Nephron (organoid): ENCODE data around the gene AGAP1.

ENCODE experiments used
- H3K27ac Mint-ChIP-seq, 3 experiments: 2 replicates each; pipeline ENCODE4 v1.8.0; 2020; ENCODE audit warnings: mixed read lengths in 3 of 3, mild to moderate bottlenecking in 2 of 3, moderate library complexity in 1 of 3
- H3K27me3 Mint-ChIP-seq: 2 replicates; pipeline ENCODE4 v1.8.0; 2021; ENCODE audit warnings: low read depth, mild to moderate bottlenecking, moderate library complexity, mixed read lengths
- H3K36me3 Mint-ChIP-seq: 2 replicates; pipeline ENCODE4 v1.8.0; 2020; ENCODE audit warnings: low read depth, mixed read lengths
- H3K4me1 Mint-ChIP-seq: 2 replicates; pipeline ENCODE4 v1.8.0; 2020; ENCODE audit warnings: mixed read lengths
- H3K4me3 Mint-ChIP-seq, 3 experiments: 2 replicates each; pipeline ENCODE4 v1.8.0; 2020; ENCODE audit warnings: mild to moderate bottlenecking in 3 of 3, mixed read lengths in 3 of 3, moderate library complexity in 2 of 3
- H3K9me3 Mint-ChIP-seq: 2 replicates; pipeline ENCODE4 v1.8.0; 2020; ENCODE audit warnings: mixed read lengths
- TF ChIP-seq, protein P1 (sequence below), 3 experiments: fragments of 200-600 bp; sonication (generic); IDR thresholded peaks; one replicate each; pipeline ENCODE4 v1.5.0; 2021; ENCODE audit warnings: antibody characterized with exemption in 3 of 3; ENCODE audit not compliant: unreplicated experiment in 3 of 3

The AGAP1 gene

DNA sequence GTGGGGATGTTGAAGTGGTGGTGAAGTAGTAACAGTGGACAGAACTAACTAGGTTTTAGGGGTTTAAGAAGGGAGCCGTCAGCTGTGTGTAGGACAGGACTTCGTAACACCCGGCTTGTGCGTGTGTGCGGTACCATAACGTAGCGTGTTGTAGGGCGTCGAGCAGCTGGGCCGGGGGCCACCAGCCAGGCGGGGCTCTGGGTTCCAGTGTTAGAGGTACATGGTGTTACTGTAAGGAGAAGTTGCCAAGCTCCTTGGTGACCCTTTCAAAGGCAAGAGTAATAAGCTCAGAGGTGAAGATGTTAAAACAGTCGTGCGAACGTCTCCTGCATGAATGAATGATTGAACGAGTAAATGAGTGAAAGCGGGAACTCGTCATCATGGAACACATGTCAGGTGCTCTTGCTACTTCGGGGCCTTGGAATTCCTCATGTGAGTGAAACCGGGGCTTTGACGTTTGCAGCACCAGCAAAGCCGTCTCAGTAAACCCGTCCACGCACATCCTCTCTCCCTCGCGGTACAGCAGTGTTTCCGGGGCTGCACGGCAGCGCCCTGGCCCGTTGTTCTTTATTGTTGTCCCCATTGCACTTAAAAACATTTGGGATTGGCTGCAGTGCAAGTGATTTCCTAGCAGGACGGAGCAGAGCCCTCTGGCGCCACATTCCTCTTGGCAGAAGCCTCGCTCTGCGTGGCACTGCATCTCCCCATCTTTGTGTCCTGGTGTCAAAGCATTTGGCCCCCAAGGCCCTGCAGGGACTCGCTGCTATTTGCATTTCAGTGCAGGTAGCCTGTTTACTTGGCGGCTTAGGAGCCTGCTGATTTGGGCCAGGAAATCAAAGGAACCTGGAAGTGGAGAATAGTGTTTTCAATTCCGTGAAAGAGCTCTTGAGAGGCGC is 559.3 kb downstream of the AGAP1 start:
- TF ChIP-seq, protein P1, sequence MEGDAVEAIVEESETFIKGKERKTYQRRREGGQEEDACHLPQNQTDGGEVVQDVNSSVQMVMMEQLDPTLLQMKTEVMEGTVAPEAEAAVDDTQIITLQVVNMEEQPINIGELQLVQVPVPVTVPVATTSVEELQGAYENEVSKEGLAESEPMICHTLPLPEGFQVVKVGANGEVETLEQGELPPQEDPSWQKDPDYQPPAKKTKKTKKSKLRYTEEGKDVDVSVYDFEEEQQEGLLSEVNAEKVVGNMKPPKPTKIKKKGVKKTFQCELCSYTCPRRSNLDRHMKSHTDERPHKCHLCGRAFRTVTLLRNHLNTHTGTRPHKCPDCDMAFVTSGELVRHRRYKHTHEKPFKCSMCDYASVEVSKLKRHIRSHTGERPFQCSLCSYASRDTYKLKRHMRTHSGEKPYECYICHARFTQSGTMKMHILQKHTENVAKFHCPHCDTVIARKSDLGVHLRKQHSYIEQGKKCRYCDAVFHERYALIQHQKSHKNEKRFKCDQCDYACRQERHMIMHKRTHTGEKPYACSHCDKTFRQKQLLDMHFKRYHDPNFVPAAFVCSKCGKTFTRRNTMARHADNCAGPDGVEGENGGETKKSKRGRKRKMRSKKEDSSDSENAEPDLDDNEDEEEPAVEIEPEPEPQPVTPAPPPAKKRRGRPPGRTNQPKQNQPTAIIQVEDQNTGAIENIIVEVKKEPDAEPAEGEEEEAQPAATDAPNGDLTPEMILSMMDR (IDR thresholded peaks at IDR 0.05; ENCODE audit: unreplicated experiment in 3 of 3), result no peak
- Mint-ChIP-seq H3K4me1 (peaks cover 36% of the 10 kb centered on the region), H3K27ac (no peak overlapping the region), H3K9me3 (peaks cover 4% of the 10 kb centered on the region), H3K36me3 (peaks cover 19% of the 10 kb centered on the region), H3K4me3 (no peak overlapping the region), H3K27me3 (peaks cover 19% of the 10 kb centered on the region)

DNA sequence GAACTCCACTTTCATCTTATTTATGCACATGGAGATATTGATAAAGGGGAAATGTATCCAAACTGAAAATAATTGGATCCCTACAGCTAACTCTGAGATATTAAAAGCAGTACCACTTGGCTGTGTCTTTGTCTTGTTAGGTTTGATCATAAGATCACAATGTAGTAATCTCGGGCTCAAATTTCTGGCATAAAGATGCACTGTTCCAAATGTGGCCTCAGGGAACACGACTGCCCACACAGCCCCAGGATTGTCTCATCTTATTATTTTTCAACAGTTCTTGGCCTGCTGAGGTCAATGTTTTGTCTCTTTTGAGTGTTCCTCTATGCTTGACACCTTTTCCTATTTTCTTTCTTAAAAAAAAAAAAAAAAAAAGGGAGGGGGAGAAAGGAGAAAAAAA is 560.3 kb downstream of the AGAP1 start:
- H3K4me3 Mint-ChIP-seq, result no peak overlapping the region
- peaks cover 20% of the 10 kb centered on the region for H3K36me3 Mint-ChIP-seq
- H3K27me3 Mint-ChIP-seq, result peaks cover 19% of the 10 kb centered on the region
- H3K4me1 Mint-ChIP-seq, result peaks cover 36% of the 10 kb centered on the region
- H3K9me3 Mint-ChIP-seq, result peaks cover 7% of the 10 kb centered on the region
- TF ChIP-seq, protein P1 (IDR thresholded peaks at IDR 0.05; ENCODE audit: unreplicated experiment in 3 of 3), result no peak
- H3K27ac Mint-ChIP-seq, result no peak overlapping the region

DNA sequence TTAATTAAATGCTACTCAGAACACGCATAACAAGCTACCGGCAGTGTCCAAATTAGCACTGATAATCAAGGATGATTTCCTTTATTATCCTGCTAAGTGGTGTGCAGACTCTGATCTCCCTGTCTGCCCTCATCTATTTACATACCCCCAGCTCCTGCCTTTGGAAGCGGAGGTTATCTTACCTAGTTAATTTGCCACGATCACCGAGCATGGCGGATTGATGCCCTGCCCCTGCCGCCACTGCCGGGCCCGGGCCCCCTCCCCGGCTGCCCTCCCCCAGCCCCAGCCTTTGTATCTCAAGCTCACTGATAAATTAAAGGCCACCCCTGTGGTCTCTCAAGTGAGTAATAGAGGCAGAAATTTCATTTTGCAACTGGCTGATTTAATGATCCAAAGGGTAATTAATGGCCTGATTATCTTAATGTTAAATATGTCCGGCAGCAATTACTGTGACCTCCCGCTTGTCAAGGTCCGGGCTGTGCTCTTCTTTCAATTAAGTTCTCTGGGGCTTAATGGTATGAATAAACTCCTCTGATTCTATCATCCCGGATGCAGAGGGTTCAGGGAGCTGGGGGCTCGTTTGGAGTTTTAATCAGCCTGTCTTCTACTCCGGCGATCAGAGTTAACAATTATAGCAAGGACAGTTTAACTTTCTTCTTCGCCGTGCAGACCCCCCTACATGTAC is 560.9 kb downstream of the AGAP1 start:
- H3K27me3 Mint-ChIP-seq, result peaks cover 19% of the 10 kb centered on the region
- H3K4me3 Mint-ChIP-seq, result peak overlapping the region in 1 of 3 experiments; percentile 6
- peaks cover 19% of the 10 kb centered on the region for H3K36me3 Mint-ChIP-seq
- TF ChIP-seq, protein P1 (IDR thresholded peaks at IDR 0.05; ENCODE audit: unreplicated experiment in 3 of 3), result no peak
- peaks cover 7% of the 10 kb centered on the region for H3K9me3 Mint-ChIP-seq
- H3K4me1 Mint-ChIP-seq, result peaks cover 36% of the 10 kb centered on the region
- no peak overlapping the region for H3K27ac Mint-ChIP-seq

DNA sequence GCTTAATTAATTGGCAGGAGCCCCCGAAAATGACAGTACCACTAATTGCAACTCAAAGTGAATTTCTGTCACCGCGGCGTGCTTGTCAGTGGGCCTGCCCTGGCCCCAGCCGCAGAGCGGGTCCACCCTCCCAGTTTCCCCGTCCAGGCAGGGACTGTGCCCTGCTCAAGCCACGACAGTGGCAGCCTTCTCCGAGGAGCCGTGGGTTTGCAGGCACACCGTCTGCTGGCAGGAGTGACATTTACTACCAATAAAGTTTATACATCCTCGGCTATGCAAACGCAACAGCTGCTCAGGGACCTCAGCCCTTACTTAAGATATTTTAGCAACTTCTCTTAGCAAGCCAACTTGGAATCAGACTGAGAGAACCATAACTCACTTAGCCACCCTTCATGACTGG is 561.6 kb downstream of the AGAP1 start:
- Mint-ChIP-seq H3K4me1 (peaks cover 36% of the 10 kb centered on the region), H3K4me3 (no peak overlapping the region), H3K27ac (no peak overlapping the region), H3K9me3 (peaks cover 7% of the 10 kb centered on the region), H3K36me3 (peaks cover 13% of the 10 kb centered on the region), H3K27me3 (peaks cover 19% of the 10 kb centered on the region)
- TF ChIP-seq, protein P1 (IDR thresholded peaks at IDR 0.05; ENCODE audit: unreplicated experiment in 3 of 3), result no peak

DNA sequence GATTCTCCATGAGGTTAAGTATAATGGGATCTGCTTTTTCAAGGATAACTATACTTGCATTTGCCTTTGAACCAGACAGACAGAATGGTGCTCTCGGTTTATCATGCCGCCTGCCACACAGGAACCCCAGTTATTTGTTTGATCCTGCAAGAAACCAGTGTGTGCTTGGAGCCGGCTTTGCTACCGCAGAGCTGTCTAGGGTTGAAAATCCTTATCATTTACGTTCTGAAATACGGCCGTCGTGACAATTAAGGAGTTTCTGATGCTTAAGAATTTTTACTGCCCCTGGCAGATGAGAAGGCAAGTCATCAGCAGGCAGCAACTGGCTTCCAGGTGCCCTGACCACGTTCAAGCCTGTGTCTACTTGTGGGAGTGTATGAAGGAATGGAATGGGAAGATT is 562.3 kb downstream of the AGAP1 start:
- Mint-ChIP-seq H3K4me3 (no peak overlapping the region), H3K36me3 (peaks cover 13% of the 10 kb centered on the region), H3K27ac (no peak overlapping the region), H3K9me3 (peaks cover 7% of the 10 kb centered on the region), H3K4me1 (peaks cover 36% of the 10 kb centered on the region), H3K27me3 (peaks cover 19% of the 10 kb centered on the region)
- TF ChIP-seq, protein P1 (IDR thresholded peaks at IDR 0.05; ENCODE audit: unreplicated experiment in 3 of 3), result no peak
